Cardiac fibroblast (primary cell): Measurements from ENCODE around the gene MDFIC2.
"Not testable (repeated sequence)": the region's sequence is repeated elsewhere in the genome, so short reads cannot be mapped to it uniquely, and the experiment has no call there.

Experiments
- DNase-seq, 2 donors: peaks; one replicate each; pipeline versions ENCODE4 v3.0.0 to v3.0.0-alpha.2; 2010; ENCODE audit warnings: low read depth in 2 of 2
- H3K4me3 ChIP-seq, 2 donors: replicated peaks in 1 of 2; 1 replicate in 1 of 2; 2 replicates in 1 of 2; pipeline ENCODE4 v1.5.1; 2011; ENCODE audit warnings: low read depth in 2 of 2, low read length in 2 of 2, mild to moderate bottlenecking in 2 of 2, moderate library complexity in 1 of 2
- TF ChIP-seq, protein P1 (sequence below): IDR thresholded peaks from one replicate; pipeline ENCODE4 v1.5.1; 2011; ENCODE audit warnings: low read depth, mild to moderate bottlenecking, low read length, inconsistent platforms

MDFIC2 gene

GRCh38 chr3:70291097-70291482 lies 21.3 kb downstream of the MDFIC2 start:
- no peak overlapping the region for H3K4me3 ChIP-seq
- TF ChIP-seq, protein P1, sequence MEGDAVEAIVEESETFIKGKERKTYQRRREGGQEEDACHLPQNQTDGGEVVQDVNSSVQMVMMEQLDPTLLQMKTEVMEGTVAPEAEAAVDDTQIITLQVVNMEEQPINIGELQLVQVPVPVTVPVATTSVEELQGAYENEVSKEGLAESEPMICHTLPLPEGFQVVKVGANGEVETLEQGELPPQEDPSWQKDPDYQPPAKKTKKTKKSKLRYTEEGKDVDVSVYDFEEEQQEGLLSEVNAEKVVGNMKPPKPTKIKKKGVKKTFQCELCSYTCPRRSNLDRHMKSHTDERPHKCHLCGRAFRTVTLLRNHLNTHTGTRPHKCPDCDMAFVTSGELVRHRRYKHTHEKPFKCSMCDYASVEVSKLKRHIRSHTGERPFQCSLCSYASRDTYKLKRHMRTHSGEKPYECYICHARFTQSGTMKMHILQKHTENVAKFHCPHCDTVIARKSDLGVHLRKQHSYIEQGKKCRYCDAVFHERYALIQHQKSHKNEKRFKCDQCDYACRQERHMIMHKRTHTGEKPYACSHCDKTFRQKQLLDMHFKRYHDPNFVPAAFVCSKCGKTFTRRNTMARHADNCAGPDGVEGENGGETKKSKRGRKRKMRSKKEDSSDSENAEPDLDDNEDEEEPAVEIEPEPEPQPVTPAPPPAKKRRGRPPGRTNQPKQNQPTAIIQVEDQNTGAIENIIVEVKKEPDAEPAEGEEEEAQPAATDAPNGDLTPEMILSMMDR: no peak
- DNase-seq: no peak

DNA sequence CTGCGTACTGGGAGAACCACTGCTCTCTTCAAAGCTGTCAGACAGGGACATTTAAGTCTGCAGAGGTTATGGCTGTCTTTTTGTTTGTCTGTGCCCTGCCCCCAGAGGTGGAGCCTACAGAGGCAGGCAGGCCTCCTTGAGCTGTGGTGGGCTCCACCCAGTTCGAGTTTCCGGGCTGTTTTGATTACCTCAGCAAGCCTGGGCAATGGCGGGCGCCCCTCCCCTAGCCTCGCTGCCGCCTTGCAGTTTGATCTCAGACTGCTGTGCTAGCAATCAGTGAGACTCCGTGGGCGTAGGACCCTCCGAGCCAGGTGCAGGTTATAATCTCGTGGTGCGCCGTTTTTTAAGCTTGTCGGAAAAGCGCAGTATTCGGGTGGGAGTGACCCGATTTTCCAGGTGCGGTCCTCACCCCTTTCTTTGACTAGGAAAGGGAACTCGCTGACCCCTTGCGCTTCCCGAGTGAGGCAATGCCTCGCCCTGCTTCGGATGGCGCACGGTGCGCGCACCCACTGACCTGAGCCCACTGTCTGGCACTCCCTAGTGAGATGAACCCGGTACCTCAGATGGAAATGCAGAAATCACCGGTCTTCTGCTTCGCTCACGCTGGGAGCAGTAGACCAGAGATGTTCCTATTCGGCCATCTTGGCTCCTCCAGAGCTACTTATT lies 21.9 kb downstream of the MDFIC2 start:
- H3K4me3 ChIP-seq, DNase-seq: not testable (repeated sequence)

DNA sequence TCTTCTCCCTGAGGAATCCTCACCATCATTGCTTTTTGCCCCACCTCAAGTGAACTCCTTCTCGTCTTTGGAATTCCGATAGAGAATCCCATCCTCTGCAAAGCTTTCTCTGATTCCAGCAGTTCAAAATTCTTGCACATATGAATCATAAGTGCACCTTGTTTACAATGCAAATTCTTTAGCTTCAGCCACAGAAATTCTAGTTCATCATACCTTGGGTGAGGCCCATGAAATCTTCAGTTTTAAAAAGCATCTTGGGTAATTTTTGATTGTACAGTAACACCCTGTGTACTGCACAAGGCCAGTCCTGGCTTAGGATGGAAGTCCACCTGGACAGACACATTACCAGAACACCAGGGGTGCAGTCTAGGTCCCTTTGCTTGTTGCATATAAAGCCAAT lies 30.8 kb downstream of the MDFIC2 start:
- TF ChIP-seq, protein P1: no peak
- DNase-seq: peak in 1 of 2 donors; percentile 15
- no peak overlapping the region for H3K4me3 ChIP-seq

GRCh38 chr3:70277304-70277703 lies 35.1 kb downstream of the MDFIC2 start:
- no peak for DNase-seq
- H3K4me3 ChIP-seq: no peak overlapping the region
- TF ChIP-seq, protein P1: no peak

DNA sequence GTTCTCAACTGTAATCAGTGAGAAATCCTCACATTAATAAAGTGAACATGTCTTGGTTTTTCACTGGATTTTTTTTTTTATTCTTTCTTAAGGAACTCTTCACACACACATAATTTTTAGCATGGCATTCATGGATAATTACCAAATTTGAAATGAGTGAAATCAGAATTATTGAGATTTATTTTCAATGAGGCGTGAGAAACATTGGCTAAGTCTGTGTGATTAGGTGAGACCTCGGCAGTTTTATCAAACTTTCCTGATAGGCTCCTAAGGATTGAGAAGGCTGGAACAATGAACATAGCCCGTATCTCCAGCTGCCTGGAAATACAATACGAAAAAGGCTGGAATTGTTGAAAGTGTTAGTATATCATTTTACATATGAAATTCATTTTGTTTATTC lies 35.5 kb downstream of the MDFIC2 start:
- TF ChIP-seq, protein P1: no peak
- no peak for DNase-seq
- H3K4me3 ChIP-seq: no peak overlapping the region

- DNase-seq: peak; percentile 6 to 10
- no peak overlapping the region for H3K4me3 ChIP-seq
- TF ChIP-seq, protein P1: no peak
These were observed 38.9 kb downstream of the MDFIC2 start for GRCh38 chr3:70273492-70273891.

DNA sequence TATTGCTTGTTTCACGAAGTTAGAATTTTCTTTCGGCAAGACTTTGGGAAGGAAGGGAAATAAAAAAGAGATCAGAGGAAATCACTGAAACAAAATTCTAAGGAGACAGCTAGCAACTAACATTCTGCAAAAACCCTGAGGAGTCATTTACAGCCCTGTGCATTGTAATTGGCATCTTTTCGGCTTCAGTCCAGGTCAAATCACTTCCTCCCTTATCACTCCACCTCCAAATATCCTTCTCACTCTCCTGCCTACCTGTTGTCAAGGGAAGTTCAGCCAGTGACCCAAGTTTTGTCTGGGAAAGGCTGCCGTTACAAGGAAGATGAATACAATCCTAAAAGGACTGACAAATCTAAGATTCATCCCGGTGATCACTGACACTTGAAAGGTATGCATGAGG lies 39.6 kb downstream of the MDFIC2 start:
- TF ChIP-seq, protein P1: no peak
- H3K4me3 ChIP-seq: no peak overlapping the region

More for the DNA sequence above, 39.6 kb downstream of the MDFIC2 start:
- DNase-seq: no peak
